ENCODE results near the gene DDX17.

Gene DDX17

DNA sequence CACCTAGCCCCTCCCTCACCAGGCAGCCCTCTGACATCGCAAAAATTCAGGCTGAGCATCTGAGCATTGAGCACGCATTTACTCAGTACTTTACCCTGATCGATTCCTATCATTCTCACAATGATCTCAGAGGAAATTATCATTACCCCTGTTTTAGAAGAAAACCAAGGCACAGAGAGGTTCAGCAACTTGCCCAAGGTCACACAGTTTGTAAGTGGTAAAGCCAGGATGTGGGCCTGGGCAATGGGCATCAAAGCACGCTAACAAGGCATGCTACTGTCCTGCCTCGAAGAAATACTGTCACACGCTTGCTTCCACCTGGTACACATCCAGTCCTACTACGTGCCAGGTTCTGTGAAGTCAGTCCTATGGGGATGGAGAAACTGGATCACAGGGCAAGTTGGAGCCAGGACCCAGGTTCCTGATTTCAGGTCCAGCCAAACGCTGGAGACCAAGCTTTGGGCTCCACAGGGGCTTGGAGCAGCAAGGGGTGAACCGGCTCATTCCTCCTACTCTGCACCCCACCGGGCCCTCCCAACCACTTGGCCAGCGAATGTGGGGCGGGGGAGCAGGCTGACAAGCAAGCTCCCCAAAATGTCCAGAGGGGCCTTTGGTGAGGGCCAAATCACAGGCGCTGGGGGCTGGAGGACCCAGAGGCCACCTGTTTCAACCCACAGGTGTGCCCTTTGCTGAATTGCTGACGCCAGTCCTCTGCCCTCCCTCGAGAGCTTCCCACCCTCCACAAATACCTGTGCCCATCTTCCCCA lies 69.3 kb downstream of the DDX17 start:
- H3K9me3 Mint-ChIP-seq, result no peaks in the 10 kb centered on the region
- H3K27ac Mint-ChIP-seq, result no peak overlapping the region
- no peaks in the 10 kb centered on the region for H3K36me3 Mint-ChIP-seq (ENCODE audit: low read depth)
- no peaks in the 10 kb centered on the region for H3K4me1 Mint-ChIP-seq (ENCODE audit: low read depth)
- no peak overlapping the region for H3K4me3 Mint-ChIP-seq
- H3K27me3 Mint-ChIP-seq (ENCODE audit: low read depth), result peaks cover 6% of the 10 kb centered on the region

DNA sequence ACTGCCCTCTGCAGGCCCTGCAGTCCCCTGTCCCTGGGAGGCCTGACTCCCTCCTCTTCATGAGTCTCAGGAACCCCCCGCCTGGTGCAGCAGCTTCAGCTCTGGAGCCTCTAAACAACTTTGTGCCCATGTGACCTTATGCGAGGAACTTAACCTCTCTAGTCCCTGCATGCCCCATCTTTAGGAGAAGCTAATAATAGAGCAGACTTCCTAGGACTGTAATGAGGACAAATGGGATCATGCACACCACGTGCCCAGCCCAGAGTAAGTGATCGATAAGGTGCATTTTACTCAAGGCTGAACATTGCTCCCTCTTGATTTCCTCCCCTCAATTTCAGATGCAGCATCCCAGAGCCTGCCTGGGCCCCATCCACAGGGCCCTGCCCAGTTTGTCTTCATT lies 70.1 kb downstream of the DDX17 start:
- Mint-ChIP-seq H3K27me3 (ENCODE audit: low read depth) (peaks cover 6% of the 10 kb centered on the region), H3K4me1 (ENCODE audit: low read depth) (no peaks in the 10 kb centered on the region), H3K9me3 (no peaks in the 10 kb centered on the region), H3K4me3 (no peak overlapping the region), H3K27ac (no peak overlapping the region), H3K36me3 (ENCODE audit: low read depth) (no peaks in the 10 kb centered on the region)

DNA sequence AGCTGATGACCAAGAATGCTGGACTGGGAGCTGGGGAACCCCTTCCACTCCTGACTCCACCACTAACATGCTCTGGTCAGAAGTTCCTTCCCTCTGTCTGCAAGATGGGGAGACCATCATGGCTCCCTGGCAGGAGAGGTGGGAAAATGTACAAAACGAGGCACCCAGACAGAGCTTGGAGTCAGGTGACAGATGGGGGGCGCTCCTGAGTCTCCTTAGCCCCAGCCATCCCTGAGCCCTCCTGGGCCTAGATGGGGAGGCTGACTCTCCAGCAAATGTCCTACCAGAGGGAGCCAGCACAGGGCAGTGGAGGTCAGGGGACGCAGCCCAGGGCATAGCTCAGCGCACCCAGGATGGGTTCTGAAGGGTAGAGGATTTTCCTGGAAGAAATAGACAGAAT lies 71.1 kb downstream of the DDX17 start:
- no peaks in the 10 kb centered on the region for H3K27me3 Mint-ChIP-seq (ENCODE audit: low read depth)
- no peaks in the 10 kb centered on the region for H3K9me3 Mint-ChIP-seq
- no peak overlapping the region for H3K4me3 Mint-ChIP-seq
- no peaks in the 10 kb centered on the region for H3K36me3 Mint-ChIP-seq (ENCODE audit: low read depth)
- H3K27ac Mint-ChIP-seq, result no peak overlapping the region
- H3K4me1 Mint-ChIP-seq (ENCODE audit: low read depth), result no peaks in the 10 kb centered on the region

DNA sequence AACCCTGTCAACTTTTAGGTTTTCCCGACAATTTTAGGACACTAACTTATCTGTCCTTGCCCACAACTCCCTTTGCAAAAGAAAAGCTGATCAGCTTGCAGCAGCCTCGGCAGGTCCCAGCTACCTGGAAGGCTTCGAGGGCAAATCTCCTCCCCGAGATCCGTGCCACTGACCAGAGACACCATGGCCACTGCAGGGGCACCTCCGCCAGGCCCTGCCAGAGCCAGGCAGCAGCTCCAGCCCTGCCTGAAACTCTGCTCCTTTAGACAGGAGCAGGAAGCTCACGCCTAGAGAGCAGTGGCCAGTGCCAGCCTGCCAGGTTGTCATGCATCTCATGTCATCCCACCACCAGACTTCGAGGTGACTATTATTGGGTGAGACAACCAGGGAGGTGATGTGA lies 72.2 kb downstream of the DDX17 start:
- no peaks in the 10 kb centered on the region for H3K36me3 Mint-ChIP-seq (ENCODE audit: low read depth)
- no peaks in the 10 kb centered on the region for H3K27me3 Mint-ChIP-seq (ENCODE audit: low read depth)
- no peaks in the 10 kb centered on the region for H3K4me1 Mint-ChIP-seq (ENCODE audit: low read depth)
- no peak overlapping the region for H3K27ac Mint-ChIP-seq
- no peak overlapping the region for H3K4me3 Mint-ChIP-seq
- H3K9me3 Mint-ChIP-seq, result no peaks in the 10 kb centered on the region

Measured in T-helper 1 cell treated with Interleukin-12 subunit alpha and Interleukin-12 subunit beta and Interleukin-4 antibody, amounts not matched to agents 30 μg/mL and 1 μg/mL, for 36 hours (primary cell).